Superior temporal gyrus (tissue), 1 donor: ENCODE measurements around the gene BDH1.
"Not testable (repeated sequence)": the region's sequence is repeated elsewhere in the genome, so short reads cannot be mapped to it uniquely, and the experiment has no call there.

Experiments
- DNase-seq: peaks from one replicate; pipeline ENCODE4 v3.0.0-alpha.2; 2016; ENCODE audit errors: extremely low spot score

Gene BDH1, protein sequence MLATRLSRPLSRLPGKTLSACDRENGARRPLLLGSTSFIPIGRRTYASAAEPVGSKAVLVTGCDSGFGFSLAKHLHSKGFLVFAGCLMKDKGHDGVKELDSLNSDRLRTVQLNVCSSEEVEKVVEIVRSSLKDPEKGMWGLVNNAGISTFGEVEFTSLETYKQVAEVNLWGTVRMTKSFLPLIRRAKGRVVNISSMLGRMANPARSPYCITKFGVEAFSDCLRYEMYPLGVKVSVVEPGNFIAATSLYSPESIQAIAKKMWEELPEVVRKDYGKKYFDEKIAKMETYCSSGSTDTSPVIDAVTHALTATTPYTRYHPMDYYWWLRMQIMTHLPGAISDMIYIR

DNA sequence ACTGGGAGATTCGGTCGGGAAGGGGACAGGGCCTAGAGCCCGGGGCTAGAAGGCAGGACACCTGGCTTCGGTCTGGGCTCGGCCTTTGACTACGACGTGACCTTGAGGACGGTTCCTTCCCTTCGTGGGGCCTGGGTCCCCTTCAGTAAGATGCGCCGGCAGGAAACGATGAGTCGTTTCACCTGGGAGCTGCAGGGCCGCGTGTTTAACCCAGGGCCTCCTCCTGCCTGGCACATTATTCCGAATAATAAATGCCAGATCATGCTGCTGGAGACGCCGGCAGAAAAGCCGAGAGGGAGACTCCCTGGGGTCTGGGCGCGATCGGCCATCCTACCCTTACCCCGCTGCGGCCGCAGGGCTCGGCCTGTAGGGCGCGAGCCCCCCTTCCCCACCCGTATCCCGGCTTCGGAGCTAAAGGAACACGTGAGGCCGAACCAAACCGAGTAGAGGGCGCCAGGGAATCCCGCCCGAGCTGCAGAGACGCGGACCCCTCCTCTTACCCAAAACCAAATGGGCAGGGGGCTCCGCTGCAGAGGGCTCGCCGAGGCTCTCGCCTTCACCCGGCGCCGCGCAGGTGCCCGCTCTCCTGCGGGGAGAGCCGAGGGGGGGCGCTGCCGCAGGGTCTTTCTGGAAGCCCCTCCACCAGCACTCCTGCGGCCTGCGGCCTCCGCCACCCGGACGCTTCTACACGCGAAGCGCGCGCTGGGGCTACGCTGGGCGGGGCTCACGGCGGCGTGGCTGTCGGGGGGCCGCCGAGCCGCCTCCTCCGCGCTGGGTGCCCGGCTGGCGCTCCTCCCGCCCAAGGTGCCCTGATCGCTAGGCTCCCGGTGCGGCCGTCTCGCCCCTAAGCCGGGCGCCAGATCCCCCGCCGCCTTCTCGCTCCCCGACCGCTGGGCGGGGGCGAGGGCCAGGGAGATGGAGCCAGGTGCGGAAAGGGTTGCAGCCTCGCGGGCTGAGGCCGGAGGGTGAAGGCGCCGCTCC, at the start of gene BDH1:
Gene BDH1 (minus strand): TSS at position 688 of the 981 bp plus-strand sequence. CDS start 9,525 bp downstream, outside the sequence.
- DNase-seq = peak; percentile 24

DNA sequence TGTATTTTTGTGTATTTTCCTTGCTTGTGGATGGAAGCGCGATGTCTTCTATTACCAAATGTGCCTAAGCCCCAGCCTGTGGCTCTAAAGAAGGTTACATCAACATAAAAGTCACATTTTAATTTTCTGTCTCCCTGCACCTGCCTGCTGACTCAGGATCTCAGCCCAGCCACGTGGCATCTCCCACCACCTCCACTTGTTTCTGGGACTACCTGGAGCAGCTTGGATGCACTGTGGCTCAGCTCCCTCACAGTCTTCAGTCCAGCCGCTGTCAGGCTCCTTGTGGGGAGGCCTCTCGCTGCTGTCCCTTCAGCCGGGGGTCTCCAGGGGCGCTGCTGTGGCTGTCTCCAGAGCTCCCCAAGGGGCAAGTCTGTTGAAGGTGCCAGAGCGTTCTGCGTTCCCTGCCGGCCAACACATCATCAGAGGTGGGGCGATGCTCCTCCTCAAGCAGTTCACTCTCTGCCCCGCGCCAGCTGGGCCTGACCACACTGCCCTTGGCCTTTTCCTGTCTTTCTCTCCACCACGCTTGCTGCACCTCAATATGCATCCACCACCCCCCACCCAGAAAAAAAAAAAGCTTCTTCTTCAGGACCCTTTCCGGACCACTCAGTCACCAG, 47.7 kb upstream of the BDH1 start:
- no peak for DNase-seq

DNA sequence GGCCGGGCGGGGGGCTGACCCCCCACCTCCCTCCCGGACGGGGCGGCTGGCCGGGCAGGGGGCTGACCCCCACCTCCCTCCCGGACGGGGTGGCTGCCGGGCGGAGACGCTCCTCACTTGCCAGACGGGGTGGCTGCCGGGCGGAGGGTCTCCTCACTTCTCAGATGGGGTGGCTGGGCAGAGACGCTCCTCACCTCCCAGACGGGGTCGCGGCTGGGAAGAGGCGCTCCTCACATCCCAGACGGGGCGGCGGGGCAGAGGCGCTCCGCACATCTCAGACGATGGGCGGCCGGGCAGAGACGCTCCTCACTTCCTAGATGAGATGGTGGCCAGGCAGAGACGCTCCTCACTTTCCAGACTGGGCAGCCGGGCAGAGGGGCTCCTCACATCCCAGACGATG, 46.6 kb upstream of the BDH1 start:
- not testable (repeated sequence) for DNase-seq

DNA sequence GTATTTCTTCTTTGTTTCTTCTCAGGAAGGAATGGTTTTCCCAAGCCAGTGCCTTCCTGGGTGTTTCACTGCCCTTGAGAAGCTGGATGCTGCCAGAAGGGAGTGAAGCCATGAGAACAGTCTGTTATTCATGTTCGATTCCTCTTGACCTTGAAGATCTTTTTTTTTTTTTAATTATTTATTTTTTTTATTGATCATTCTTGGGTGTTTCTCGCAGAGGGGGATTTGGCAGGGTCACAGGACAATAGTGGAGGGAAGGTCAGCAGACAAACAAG, 45.7 kb upstream of the BDH1 start:
- not testable (repeated sequence) for DNase-seq

DNA sequence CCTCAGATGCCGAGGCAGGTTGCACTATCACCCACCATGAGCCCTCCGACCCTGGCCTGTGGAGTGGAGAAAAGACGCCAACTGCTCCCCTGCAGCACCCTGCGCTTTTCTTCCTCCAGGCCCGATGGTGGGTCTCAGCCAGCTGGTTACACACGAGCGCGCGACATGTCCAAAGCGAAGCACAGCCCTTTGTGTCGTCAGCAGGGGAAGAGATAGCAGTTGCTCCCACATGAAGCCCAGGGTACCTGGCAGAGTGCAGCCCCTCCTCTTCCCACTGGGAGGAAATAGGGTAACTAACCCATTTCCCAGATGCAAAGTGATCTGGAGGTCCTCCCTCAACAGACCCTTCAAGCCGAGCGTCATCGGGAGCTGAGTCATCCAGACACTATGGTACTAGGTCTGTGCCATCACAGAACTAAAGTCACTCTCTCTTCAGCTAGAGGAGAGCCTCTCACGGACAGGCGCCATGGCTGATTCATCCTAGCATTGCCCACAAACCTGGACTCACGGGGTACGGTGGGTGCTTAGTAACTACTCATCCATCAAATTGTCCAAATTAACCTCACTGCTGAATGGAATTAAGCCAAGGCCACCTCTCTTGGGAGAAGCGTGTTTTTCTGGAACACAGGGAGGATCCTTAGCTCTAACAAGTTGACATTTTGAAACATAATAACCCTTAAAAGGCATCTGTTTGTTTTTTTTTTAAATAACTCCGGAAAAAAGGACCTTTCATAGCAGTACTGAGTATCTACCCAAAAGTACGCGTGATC, 45.2 kb upstream of the BDH1 start:
- DNase-seq = no peak

DNA sequence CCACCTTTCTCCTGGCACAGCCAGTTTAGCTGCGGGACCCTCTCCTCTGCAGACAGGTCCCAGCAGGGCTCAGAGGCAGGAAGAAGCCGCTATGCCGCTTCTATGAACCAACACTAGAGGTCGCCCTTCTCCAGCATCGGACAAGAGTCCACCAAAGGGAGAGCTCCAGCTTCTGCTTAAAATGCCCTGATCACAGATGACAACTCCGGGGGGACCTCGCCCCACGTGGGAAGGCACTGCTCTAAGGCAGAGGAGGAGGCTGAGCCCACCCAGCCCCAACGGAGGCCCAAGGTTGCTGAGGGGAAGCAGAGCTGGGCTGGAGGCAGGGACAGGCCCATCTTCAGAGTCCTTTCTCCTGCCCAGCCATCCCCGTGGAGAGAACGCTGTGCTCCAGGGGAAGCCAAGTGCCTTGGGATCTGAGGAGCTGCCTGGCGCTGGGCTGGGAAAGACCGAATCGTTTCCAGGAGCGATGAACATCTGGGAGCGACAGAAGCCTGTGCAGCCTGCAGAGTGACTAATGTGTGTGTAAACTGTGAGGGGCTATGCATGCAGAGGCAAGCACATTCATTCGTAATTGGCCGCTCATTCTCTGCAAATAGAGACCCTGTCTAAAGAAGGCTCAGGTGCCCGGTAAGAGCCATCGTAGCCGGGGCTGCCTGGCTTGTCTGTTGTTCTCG, 43.5 kb upstream of the BDH1 start:
- peak; percentile 87 for DNase-seq

DNA sequence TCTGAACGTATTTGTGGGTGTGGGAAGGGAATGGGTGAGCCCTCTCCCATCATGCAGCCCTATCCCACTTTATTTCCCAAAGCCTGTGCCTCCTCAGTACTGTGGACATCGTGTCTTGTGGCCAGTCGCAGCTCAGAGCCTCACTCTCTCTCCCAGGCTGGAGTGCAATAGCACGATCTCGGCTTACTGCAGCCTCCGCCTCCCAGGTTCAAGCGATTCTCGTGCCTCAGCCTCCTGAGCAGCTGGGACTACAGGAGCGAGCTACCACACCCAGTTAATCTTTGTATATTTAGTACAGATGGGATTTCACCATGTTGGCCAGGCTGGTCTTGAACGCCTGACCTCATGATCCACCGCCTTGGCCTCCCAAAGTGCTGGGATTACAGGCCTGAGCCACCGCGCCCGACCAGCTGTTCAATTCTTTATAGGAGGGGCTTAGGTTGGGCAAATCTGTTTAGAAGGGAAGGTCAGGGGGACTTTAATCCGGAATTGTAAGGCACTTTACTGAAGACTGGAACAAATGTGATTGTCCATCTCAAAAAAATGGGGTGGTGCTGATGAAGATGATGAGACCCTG, 42.7 kb upstream of the BDH1 start:
- DNase-seq = no peak

DNA sequence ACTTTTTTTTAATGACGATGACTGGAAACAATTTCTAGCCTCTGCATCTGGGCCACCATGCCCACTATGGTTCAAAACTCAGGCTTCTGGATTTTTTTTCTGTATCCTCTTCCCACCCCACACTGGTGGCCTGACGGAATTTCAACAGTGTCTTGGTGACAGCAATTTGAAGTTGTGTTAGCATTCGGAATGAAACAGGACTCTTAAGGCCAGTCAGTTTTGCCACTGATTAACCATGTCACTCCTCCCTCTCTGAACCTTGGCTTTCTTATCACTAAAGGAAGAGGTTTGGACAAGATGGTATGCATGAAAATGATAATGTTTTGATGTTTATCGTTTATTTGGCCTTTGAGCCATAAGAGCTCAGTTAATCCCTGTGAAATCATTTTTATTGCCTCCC, 41.6 kb upstream of the BDH1 start:
- DNase-seq = no peak

DNA sequence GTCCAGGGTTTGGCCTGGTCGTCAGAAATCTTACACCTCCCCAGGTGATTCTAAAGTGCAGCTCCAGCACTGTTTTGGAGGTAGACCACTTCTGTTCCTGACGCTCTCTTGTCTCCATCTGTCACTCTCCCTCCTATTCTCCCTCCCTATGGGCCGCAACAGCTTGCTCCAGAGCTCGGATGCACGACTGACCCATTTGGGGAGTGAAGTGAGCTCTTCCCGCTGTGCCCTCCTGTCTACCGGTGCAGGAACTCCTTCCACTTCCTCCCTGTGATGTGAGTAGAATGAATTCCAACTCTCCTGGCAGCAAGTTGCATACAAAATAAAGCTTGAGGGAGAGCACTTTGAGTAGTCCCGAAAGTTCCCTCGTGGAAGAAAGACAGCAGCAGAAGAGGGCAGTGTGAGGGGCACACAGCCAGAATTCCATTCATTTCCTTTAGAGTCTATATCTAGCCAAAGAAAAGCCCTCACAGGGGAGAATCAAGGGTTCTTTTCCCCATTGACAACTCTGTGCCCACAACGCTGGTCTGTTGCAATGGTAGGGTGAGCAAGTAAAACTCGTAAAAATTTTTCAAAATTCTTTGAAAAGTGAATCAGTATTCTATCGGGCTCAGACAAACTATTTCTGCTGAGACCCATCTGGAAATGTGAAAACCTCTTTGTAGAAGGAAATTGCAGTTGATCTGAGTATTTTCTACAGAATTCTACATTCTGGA, 39.9 kb upstream of the BDH1 start:
- DNase-seq = no peak

DNA sequence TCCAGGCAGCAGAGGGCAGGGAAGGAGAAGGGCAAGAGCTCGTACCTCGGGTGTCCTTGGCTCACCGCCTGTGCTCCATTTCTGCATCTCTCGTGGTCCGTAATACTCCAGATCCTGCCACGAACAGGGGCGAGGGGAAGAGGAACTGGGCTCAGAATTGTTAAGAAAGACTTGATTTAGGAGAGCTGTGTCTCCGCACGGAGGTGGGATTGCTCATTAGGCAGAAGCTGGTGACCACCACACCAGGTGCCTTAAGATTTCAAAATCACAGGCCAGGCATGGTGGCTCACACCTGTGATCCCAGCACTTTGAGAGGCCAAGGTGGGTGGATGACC, 37.2 kb upstream of the BDH1 start:
- DNase-seq = no peak

DNA sequence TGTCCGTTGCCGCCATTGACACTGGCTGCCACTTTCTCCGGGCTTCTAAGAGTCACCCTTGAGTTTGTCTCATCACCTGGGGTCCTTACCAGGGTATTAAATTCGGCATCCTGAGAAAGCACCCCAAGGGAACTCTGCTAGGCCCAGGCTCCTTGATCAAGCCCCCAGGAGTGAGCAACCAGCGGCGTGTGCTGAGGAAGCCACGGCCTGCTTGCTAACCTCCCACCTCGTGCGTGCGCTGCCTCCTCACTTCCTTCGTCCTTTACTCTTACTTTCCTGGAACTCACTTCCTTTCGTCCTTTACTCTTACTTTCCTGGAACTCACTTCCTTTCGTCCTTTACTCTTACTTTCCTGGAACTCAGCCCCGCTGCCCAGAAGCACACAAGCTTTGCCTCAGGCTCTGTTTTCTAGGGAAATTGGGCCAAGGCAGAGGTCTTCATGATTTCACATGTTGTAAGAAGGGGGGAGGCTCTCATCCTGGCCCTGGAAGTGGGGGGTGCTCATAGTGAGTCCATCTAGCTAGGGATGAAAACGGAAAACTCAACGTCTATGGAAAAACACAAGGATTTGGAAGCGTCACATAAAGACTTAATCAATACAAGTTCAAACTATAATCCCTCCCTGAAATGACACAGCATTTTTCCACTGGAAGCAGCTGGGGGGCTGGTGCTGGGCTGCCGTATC, 36.7 kb upstream of the BDH1 start:
- DNase-seq = no peak

DNA sequence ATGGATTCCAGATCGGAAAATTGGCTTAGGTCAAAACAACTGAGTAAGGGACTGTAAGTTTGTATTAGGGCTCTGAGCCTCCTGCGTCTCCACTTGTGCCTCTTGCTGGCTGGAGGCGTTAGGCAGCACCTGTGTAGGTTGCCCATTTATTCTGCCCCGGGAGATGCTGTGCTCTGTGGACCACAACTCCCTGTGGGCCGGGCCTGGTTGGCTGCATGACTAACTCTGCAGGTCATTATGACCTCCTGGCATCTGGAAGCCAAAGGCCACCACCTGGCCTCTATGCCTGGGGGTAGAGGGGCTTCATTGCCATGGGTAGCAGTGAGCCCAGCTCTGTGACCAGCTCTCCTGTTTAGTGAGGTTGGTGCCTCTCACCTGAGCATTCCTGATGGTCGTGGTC, 36.0 kb upstream of the BDH1 start:
- no peak for DNase-seq

DNA sequence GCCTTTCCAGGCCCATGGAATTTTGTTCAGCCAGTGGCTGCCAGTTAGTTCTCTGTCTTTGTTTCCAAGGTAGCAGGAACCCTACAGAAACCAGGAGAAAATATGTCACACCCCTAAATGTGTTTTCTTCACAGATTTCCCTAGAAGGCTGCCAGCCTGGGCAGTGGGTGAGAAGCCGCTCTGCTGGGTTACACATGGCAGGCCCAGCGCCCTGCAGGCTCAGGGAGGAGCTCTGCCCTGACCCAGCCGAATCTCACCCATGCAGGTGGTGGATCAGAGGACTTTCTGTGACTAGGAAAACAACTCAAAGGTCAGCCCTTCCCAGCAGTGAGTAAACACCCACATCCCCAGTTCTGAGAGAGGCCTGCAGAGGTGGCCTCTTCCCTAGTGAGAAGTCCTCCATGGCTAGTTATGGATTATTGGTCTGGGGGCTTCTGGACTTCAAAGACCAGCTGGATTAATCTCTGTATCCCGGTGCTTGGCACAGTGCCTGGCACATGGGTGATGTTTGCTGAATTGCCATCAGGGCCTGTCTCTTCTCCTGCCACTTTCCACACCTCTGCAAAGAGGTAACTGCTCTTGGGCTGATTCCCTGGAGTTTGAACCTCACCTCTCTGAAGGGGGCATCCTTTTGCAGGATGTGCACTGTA, 34.7 kb upstream of the BDH1 start:
- DNase-seq = no peak

DNA sequence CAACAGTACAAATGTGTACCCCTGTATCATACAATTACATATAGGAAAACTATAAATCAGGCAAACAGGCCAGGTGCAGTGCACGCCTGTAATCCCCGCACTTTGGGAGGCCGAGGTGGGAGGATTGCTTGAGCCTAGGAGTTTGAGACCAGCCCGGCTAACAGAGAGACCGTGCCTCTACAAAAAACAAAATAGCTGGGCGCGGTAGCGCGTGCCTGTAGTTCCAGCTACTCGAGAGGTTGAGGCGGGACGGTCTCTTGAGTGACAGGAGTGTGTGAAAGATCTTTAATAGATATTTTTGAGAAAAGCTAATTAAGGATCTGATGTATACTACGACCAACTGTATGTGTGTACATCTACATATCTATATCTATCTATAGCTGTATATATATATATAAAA, 33.8 kb upstream of the BDH1 start:
- DNase-seq = no peak

DNA sequence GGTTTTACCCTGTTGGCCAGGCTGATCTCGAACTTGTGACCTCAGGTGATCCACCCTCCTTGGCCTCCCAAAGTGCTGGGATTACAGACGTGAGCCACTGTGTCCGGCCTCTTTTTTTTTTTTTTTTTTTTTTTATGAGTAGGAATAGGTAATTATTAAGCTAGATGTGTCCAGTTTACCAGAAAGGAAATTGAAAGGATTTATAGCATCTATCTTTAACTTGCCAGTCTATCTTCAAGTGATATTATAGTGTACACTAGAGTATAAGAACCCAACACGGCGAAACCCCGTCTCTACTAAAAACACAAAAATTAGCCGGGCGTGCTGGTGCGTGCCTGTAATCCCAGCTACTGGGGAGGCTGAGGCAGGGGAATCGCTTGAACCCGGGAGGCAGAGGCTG, 31.0 kb upstream of the BDH1 start:
- DNase-seq = not testable (repeated sequence)

DNA sequence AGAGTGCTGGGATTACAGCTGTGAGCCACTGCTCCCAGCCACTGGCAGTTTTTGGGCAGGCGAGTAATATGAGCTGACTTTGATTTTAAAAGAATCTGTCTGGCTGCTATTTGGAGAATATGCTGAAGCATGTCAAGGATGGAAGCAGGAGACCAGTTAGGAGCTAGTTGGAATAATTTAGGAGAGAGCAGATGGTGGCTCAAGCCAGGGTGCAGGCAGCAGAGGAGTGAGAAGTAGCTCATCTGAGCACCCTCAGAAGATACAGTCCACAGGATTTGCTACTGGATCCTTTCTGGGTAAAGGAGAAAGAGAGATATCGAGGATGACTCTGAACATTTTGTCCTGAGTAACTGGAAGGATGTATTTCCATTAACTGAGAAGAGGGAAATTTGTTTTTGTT, 30.4 kb upstream of the BDH1 start:
- DNase-seq = no peak

DNA sequence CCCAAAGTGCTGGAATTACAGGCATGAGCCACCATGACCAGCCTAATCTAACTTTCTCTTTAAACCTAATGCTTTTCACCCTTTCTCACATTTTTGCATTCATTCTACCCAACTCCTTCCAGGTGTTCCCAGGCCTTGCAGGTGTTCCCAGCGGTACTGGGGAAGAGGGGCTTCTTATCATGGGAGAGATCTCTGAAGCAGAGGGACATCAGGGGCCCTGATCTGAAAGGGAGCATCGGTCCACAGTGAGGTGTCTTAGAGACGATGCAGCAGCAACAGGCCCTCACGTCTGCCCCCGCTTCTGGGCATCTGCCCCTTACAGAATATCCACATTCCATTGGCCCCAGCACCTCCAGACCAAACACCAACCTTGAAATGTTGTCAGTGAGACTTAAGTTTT, 29.0 kb upstream of the BDH1 start:
- no peak for DNase-seq

DNA sequence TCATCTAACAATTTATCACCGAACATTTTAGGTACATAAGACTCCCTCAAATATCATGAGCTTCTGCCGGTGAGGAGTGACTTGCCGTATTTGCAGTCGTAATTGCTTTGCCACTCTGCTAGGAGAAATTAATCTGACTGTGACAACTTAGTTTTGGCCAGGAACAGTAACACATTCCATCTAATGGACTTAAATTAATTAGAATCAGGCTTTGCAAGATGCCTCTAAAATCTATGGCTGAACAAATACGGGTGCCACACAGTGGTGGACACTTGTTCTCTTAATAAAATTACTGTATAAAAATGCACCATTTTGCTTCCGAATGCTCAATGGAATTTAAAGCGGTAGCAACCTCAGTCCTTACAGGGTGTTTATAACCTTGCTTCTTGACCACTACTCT, 27.6 kb upstream of the BDH1 start:
- no peak for DNase-seq

DNA sequence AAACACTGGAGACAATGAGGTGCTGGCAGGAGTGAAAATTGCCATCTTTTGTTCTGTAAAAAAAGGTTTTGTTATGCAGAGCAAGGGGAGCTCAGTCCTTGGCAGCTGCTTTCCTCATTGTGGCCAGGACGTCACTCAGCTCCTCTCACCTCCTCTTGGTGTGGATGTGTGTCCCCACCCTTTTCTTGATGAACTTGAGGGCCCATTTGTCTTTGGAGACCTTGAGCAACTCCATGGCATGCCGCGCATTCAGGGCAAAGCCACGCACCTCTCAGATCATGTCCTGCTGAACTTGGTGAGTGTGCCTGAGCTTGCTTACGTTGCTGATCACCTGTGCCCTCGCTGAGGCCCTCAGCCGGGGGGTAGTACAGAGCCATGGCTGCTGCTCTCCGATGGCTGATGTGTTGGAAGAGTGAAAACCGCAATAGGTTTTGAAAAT, 24.5 kb upstream of the BDH1 start:
- DNase-seq = no peak
